HL-60 (cell line): Measurements from ENCODE around the gene DPF3.

Source experiments
- GABPA ChIP-seq: IDR thresholded peaks from 2 replicates; pipeline ENCODE4 v1.6.1; 2012; ENCODE audit warnings: low read depth
- POLR2AphosphoS5 ChIP-seq: IDR thresholded peaks from 2 replicates; pipeline ENCODE4 v1.6.1; 2012; ENCODE audit warnings: low read depth
- REST ChIP-seq: IDR thresholded peaks from 2 replicates; pipeline ENCODE4 v1.6.1; 2012; ENCODE audit warnings: low read depth; ENCODE audit not compliant: insufficient replicate concordance
- SPI1 ChIP-seq: IDR thresholded peaks from 2 replicates; pipeline ENCODE4 v1.6.1; 2012; ENCODE audit warnings: low read depth, mild to moderate bottlenecking, borderline replicate concordance
- TF ChIP-seq, protein P1 (sequence below): IDR thresholded peaks from one replicate; pipeline ENCODE4 v1.5.1; 2011; ENCODE audit warnings: low read length, control low read depth, inconsistent platforms; ENCODE audit not compliant: insufficient read depth

GRCh38 chr14:72893636-72894322, at the start of gene DPF3:
- no peak for TF ChIP-seq REST
- TF ChIP-seq POLR2AphosphoS5: no peak
- TF ChIP-seq, protein P1, sequence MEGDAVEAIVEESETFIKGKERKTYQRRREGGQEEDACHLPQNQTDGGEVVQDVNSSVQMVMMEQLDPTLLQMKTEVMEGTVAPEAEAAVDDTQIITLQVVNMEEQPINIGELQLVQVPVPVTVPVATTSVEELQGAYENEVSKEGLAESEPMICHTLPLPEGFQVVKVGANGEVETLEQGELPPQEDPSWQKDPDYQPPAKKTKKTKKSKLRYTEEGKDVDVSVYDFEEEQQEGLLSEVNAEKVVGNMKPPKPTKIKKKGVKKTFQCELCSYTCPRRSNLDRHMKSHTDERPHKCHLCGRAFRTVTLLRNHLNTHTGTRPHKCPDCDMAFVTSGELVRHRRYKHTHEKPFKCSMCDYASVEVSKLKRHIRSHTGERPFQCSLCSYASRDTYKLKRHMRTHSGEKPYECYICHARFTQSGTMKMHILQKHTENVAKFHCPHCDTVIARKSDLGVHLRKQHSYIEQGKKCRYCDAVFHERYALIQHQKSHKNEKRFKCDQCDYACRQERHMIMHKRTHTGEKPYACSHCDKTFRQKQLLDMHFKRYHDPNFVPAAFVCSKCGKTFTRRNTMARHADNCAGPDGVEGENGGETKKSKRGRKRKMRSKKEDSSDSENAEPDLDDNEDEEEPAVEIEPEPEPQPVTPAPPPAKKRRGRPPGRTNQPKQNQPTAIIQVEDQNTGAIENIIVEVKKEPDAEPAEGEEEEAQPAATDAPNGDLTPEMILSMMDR: no peak
- TF ChIP-seq GABPA: no peak
- TF ChIP-seq SPI1: no peak
